ENCODE results near the gene LMAN1L.

LMAN1L gene

GRCh38 chr15:74791007-74791406 is 21.6 kb upstream of the LMAN1L start:
- Histone ChIP-seq H3K27me3 (ENCODE audit: control insufficient read depth, insufficient read depth, low read length) (no peaks in the 10 kb centered on the region), H3K9me3 (ENCODE audit: control insufficient read depth, low read depth, low read length) (no peaks in the 10 kb centered on the region), H3K4me1 (ENCODE audit: control insufficient read depth, low read depth, low read length) (peaks cover 19% of the 10 kb centered on the region), H3K4me3 (ENCODE audit: low read length) (no peak overlapping the region), H3K9ac (ENCODE audit: low read length) (no peak overlapping the region), H3K36me3 (ENCODE audit: control insufficient read depth, low read depth, low read length) (no peaks in the 10 kb centered on the region), H3K27ac (ENCODE audit: low read length) (no peak overlapping the region)

- H3K27me3 ChIP-seq (ENCODE audit: control insufficient read depth, insufficient read depth, low read length): no peaks in the 10 kb centered on the region
- H3K9ac ChIP-seq (ENCODE audit: low read length): no peak overlapping the region
- H3K27ac ChIP-seq (ENCODE audit: low read length): no peak overlapping the region
- H3K9me3 ChIP-seq (ENCODE audit: control insufficient read depth, low read depth, low read length): no peaks in the 10 kb centered on the region
- H3K36me3 ChIP-seq (ENCODE audit: control insufficient read depth, low read depth, low read length): no peaks in the 10 kb centered on the region
- H3K4me1 ChIP-seq (ENCODE audit: control insufficient read depth, low read depth, low read length): peaks cover 19% of the 10 kb centered on the region
- H3K4me3 ChIP-seq (ENCODE audit: low read length): no peak overlapping the region
Observed at GRCh38 chr15:74791667-74792066, 21.0 kb upstream of the LMAN1L start.

- Histone ChIP-seq H3K9me3 (ENCODE audit: control insufficient read depth, low read depth, low read length) (no peaks in the 10 kb centered on the region), H3K4me1 (ENCODE audit: control insufficient read depth, low read depth, low read length) (peaks cover 19% of the 10 kb centered on the region), H3K4me3 (ENCODE audit: low read length) (no peak overlapping the region), H3K27ac (ENCODE audit: low read length) (no peak overlapping the region), H3K9ac (ENCODE audit: low read length) (no peak overlapping the region), H3K36me3 (ENCODE audit: control insufficient read depth, low read depth, low read length) (no peaks in the 10 kb centered on the region), H3K27me3 (ENCODE audit: control insufficient read depth, insufficient read depth, low read length) (no peaks in the 10 kb centered on the region)
Observed at GRCh38 chr15:74792227-74793016, 20.2 kb upstream of the LMAN1L start.

- H3K4me1 ChIP-seq (ENCODE audit: control insufficient read depth, low read depth, low read length): peaks cover 11% of the 10 kb centered on the region
- H3K36me3 ChIP-seq (ENCODE audit: control insufficient read depth, low read depth, low read length): no peaks in the 10 kb centered on the region
- H3K9ac ChIP-seq (ENCODE audit: low read length): no peak overlapping the region
- no peaks in the 10 kb centered on the region for H3K27me3 ChIP-seq (ENCODE audit: control insufficient read depth, insufficient read depth, low read length)
- H3K9me3 ChIP-seq (ENCODE audit: control insufficient read depth, low read depth, low read length): no peaks in the 10 kb centered on the region
- H3K4me3 ChIP-seq (ENCODE audit: low read length): no peak overlapping the region
- H3K27ac ChIP-seq (ENCODE audit: low read length): no peak overlapping the region
Observed at GRCh38 chr15:74793135-74794028, 19.3 kb upstream of the LMAN1L start.

- H3K4me1 ChIP-seq (ENCODE audit: control insufficient read depth, low read depth, low read length): peaks cover under 1% of the 10 kb centered on the region
- H3K9me3 ChIP-seq (ENCODE audit: control insufficient read depth, low read depth, low read length): no peaks in the 10 kb centered on the region
- no peak overlapping the region for H3K4me3 ChIP-seq (ENCODE audit: low read length)
- H3K27me3 ChIP-seq (ENCODE audit: control insufficient read depth, insufficient read depth, low read length): no peaks in the 10 kb centered on the region
- no peak overlapping the region for H3K9ac ChIP-seq (ENCODE audit: low read length)
- no peaks in the 10 kb centered on the region for H3K36me3 ChIP-seq (ENCODE audit: control insufficient read depth, low read depth, low read length)
- H3K27ac ChIP-seq (ENCODE audit: low read length): no peak overlapping the region
Observed at GRCh38 chr15:74794248-74794969, 18.2 kb upstream of the LMAN1L start.

- Histone ChIP-seq H3K9ac (ENCODE audit: low read length) (no peak overlapping the region), H3K36me3 (ENCODE audit: control insufficient read depth, low read depth, low read length) (no peaks in the 10 kb centered on the region), H3K27me3 (ENCODE audit: control insufficient read depth, insufficient read depth, low read length) (no peaks in the 10 kb centered on the region), H3K4me3 (ENCODE audit: low read length) (no peak overlapping the region), H3K27ac (ENCODE audit: low read length) (no peak overlapping the region), H3K9me3 (ENCODE audit: control insufficient read depth, low read depth, low read length) (no peaks in the 10 kb centered on the region), H3K4me1 (ENCODE audit: control insufficient read depth, low read depth, low read length) (no peaks in the 10 kb centered on the region)
Observed at GRCh38 chr15:74794970-74795349, 17.7 kb upstream of the LMAN1L start.

- no peaks in the 10 kb centered on the region for H3K9me3 ChIP-seq (ENCODE audit: control insufficient read depth, low read depth, low read length)
- no peaks in the 10 kb centered on the region for H3K27me3 ChIP-seq (ENCODE audit: control insufficient read depth, insufficient read depth, low read length)
- H3K4me3 ChIP-seq (ENCODE audit: low read length): no peak overlapping the region
- peaks cover 4% of the 10 kb centered on the region for H3K36me3 ChIP-seq (ENCODE audit: control insufficient read depth, low read depth, low read length)
- H3K9ac ChIP-seq (ENCODE audit: low read length): no peak overlapping the region
- H3K4me1 ChIP-seq (ENCODE audit: control insufficient read depth, low read depth, low read length): no peaks in the 10 kb centered on the region
- no peak overlapping the region for H3K27ac ChIP-seq (ENCODE audit: low read length)
Observed at GRCh38 chr15:74795966-74796625, 16.5 kb upstream of the LMAN1L start.

- Histone ChIP-seq H3K4me3 (ENCODE audit: low read length) (no peak overlapping the region), H3K9me3 (ENCODE audit: control insufficient read depth, low read depth, low read length) (no peaks in the 10 kb centered on the region), H3K4me1 (ENCODE audit: control insufficient read depth, low read depth, low read length) (no peaks in the 10 kb centered on the region), H3K36me3 (ENCODE audit: control insufficient read depth, low read depth, low read length) (peaks cover 17% of the 10 kb centered on the region), H3K27ac (ENCODE audit: low read length) (no peak overlapping the region), H3K27me3 (ENCODE audit: control insufficient read depth, insufficient read depth, low read length) (no peaks in the 10 kb centered on the region), H3K9ac (ENCODE audit: low read length) (no peak overlapping the region)
Observed at GRCh38 chr15:74798388-74799254, 14.0 kb upstream of the LMAN1L start.

- H3K4me3 ChIP-seq (ENCODE audit: low read length): no peak overlapping the region
- H3K27me3 ChIP-seq (ENCODE audit: control insufficient read depth, insufficient read depth, low read length): no peaks in the 10 kb centered on the region
- H3K36me3 ChIP-seq (ENCODE audit: control insufficient read depth, low read depth, low read length): peaks cover 21% of the 10 kb centered on the region
- no peak overlapping the region for H3K9ac ChIP-seq (ENCODE audit: low read length)
- H3K4me1 ChIP-seq (ENCODE audit: control insufficient read depth, low read depth, low read length): no peaks in the 10 kb centered on the region
- H3K27ac ChIP-seq (ENCODE audit: low read length): no peak overlapping the region
- no peaks in the 10 kb centered on the region for H3K9me3 ChIP-seq (ENCODE audit: control insufficient read depth, low read depth, low read length)
Observed at GRCh38 chr15:74799255-74799855, 13.3 kb upstream of the LMAN1L start.

- Histone ChIP-seq H3K27me3 (ENCODE audit: control insufficient read depth, insufficient read depth, low read length) (no peaks in the 10 kb centered on the region), H3K4me1 (ENCODE audit: control insufficient read depth, low read depth, low read length) (no peaks in the 10 kb centered on the region), H3K36me3 (ENCODE audit: control insufficient read depth, low read depth, low read length) (peaks cover 21% of the 10 kb centered on the region), H3K9me3 (ENCODE audit: control insufficient read depth, low read depth, low read length) (no peaks in the 10 kb centered on the region), H3K27ac (ENCODE audit: low read length) (no peak overlapping the region), H3K4me3 (ENCODE audit: low read length) (no peak overlapping the region), H3K9ac (ENCODE audit: low read length) (no peak overlapping the region)
Observed at GRCh38 chr15:74799856-74800558, 12.6 kb upstream of the LMAN1L start.
